Measurements from ENCODE around the gene AHCY. TPM values are rescaled to one million over a fixed set of nuclear protein-coding genes. Genes with fewer than 3 reads are reported as not detected.
"Not testable (repeated sequence)": the region's sequence is repeated elsewhere in the genome, so short reads cannot be mapped to it uniquely, and the experiment has no call there.

The AHCY gene
- total and polyA plus RNA-seq, 5 donors, result 48.0 to 77.1 (median 64.3) TPM

DNA sequence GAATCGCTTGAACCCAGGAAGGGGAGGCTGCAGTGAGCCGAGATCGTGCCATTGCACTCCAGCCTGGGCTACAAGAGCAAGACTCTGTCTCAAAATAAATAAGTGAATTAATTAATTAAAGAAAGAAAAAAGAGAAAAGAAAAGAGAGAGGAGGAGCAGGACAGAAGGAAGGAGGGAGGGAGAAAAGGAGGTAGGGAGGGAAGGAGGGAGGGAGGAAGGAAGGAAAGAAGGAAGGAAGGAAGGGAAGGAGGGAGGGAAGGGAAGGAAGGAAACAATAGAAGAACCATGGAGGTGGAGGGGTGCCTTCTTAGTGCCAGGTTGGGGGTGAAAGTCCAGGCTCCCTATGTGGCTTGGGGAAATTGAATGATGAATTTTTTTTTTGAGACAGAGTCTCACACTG is 6.5 kb upstream of the AHCY start:
- DNase-seq (no peak), ATAC-seq (no peak)
- Histone ChIP-seq H3K27ac (ENCODE audit: low read length) (no peak overlapping the region), H3K4me3 (ENCODE audit: low read length) (no peak overlapping the region), H3K9me3 (ENCODE audit: control insufficient read depth, low read length) (no peaks in the 10 kb centered on the region), H3K4me1 (ENCODE audit: control insufficient read depth, insufficient read depth, low read length) (no peaks in the 10 kb centered on the region), H3K27me3 (ENCODE audit: control insufficient read depth, insufficient read depth) (no peaks in the 10 kb centered on the region)
- 93% methylated on average over 3 of the region's 3 CpGs for WGBS
- intact Hi-C loops (cut with DNase I), result loop anchor here (5.0 to 10.0 kb wide), 4 partner anchors 163 to 445 kb away; no protein-coding TSS in a partner anchor

DNA sequence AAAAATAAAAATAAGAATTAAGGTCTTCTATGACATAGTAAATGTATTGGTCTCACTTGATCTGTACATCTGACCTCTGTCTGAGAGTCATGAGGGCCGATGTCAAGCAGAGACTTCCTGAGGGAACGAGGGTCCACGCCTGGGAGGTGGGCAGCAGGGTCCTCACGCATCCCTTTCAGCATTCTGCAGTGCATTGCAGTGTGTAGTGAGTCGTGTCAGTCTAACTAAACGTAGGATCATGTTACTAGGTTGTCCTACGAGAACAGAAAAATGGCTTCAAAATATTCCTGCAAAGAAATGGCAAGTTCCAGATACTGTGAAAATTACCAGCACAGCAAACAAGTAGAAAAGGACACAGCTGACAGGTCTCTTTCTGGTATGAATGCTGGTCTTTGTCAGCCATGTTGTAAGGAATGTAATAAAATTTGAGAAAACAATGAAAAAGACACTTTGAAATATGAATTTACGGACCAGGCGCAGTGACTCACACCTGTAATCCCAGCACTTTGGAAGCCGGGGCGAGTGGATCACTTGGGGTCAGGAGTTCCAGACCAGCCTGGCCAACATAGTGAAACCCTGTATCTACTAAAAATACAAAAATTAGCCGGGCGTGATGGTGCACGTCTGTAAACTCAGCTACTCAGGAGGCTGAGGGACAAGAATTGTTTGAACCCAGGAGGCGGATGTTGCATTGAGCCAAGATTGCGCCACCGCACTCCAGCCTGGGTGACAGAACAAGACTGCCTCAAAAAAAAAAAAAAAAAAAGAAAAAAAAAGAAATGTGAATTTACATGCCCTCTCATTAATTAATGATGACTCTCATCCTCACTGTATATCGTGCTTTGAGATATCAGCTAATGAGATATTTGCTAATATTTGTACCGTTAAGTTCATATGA is 2.4 kb upstream of the AHCY start:
- no peak for DNase-seq
- 74% methylated on average over 19 of the region's 19 CpGs for WGBS

DNA sequence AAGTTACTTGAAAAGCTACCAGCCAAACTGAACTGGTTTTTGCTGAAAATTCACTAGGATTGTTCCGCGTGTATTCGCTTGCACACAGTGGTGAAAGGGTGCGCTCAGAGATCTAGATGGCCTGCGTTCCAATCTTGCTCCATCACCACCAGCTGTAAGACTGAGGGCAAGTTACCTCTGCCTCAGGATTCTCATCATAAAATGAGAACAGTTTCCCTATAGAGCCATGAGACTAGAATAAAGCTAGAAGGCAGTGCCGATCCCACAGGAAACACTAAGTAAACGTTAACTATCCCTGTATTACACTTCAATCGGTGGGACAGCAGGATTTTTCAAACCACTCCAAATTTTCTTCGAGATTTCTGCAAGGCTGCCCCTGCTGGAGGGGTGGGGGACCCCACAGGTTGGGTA is 838 bp downstream of the AHCY start:
- no peak for DNase-seq
- peak overlapping the region; percentile 95 for H3K27ac ChIP-seq (ENCODE audit: low read length)
- no peaks in the 10 kb centered on the region for H3K27me3 ChIP-seq (ENCODE audit: control insufficient read depth, insufficient read depth)
- H3K4me1 ChIP-seq (ENCODE audit: control insufficient read depth, insufficient read depth, low read length), result peaks cover 13% of the 10 kb centered on the region
- H3K4me3 ChIP-seq (ENCODE audit: low read length), result peak overlapping the region; percentile 81
- intact Hi-C loops (cut with DNase I), result no loop called here
- no peak for ATAC-seq
- WGBS, result 25% methylated on average over 9 of the region's 9 CpGs
- no peaks in the 10 kb centered on the region for H3K9me3 ChIP-seq (ENCODE audit: control insufficient read depth, low read length)

More for the DNA sequence above, 2.4 kb upstream of the AHCY start:
- Histone ChIP-seq H3K4me3 (ENCODE audit: low read length) (no peak overlapping the region), H3K27me3 (ENCODE audit: control insufficient read depth, insufficient read depth) (no peaks in the 10 kb centered on the region), H3K27ac (ENCODE audit: low read length) (no peak overlapping the region), H3K4me1 (ENCODE audit: control insufficient read depth, insufficient read depth, low read length) (peaks cover 13% of the 10 kb centered on the region), H3K9me3 (ENCODE audit: control insufficient read depth, low read length) (no peaks in the 10 kb centered on the region)
- intact Hi-C loops (cut with DNase I), result no loop called here
- ATAC-seq, result no peak

DNA sequence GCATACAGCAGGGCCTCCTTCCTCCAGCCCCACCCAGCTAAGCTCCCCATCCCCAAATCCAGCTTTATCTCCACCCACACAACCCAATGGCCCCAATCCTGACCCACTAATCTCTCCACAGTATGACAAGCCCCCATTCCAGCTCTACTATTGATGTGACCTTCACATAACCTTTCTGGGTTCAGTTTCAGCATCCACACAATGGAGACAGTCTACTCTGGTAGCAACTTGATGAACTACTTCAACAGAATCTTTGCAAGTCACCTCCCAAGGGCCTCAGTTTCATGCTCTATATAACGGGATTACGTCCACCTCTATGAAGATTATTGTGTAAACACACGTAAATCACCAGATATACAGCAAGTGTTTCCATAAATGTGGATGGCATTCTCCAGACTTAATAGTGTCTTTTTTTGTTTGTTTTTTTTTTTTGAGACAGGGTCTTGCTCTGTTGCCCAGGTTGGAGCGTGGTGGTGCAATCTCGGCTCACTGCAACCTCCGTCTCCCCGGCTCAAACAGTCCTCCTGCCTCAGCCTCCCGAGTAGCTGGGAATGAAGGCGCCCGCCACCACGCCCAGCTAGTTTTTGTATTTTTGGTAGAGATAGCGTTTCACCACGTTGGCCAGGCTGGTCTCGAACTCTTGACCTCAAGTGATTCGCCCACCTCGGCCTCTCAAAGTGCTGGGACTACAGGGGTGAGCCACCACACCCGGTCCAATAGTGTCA is 1.4 kb downstream of the AHCY start:
- no peak for DNase-seq
- Histone ChIP-seq H3K27me3 (ENCODE audit: control insufficient read depth, insufficient read depth) (no peaks in the 10 kb centered on the region), H3K4me1 (ENCODE audit: control insufficient read depth, insufficient read depth, low read length) (peaks cover 13% of the 10 kb centered on the region), H3K4me3 (ENCODE audit: low read length) (peak overlapping the region; percentile 81), H3K9me3 (ENCODE audit: control insufficient read depth, low read length) (no peaks in the 10 kb centered on the region), H3K27ac (ENCODE audit: low read length) (peak overlapping the region; percentile 56)
- intact Hi-C loops (cut with DNase I), result no loop called here
- ATAC-seq, result no peak
- WGBS, result 88% methylated on average over 17 of the region's 17 CpGs

DNA sequence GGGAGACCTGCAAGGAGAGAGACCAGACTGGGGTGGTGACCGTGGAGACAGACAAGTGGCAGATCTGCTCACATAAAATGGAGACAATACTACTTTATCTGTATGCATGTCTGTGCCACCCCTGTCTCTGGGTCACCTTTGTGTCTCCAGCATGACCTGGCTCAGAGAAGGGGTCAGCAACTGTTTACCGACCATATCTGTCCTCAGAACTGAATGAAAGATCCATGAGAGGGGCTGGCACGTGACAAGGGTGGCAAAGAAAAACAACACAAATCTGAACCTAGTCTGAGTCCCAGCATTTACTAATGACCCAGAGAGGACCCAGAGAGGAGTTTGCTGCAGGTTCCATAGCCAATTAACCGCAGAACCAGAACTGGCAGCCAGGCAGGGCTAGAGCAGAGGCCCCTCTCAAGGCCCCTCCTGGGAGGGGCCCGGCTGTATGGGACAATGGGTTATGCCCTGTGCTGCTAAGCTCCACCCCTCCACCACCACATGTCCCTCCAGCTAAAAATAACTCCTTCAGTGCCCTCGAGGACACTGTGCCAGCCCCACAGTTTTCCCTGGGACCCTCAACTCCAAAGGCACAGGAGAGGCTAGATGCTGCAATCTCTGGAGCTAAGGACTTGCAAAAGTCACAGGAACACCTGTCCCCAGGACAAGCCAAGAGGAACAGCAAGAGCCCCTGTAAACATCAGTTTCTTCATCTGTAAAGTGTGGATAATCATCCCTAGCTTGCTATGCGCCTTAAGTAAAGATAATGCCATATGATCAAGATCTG is 2.2 kb downstream of the AHCY start:
- 54% methylated on average over 7 of the region's 7 CpGs for WGBS
- Histone ChIP-seq H3K27ac (ENCODE audit: low read length) (peak overlapping the region; percentile 56), H3K4me3 (ENCODE audit: low read length) (no peak overlapping the region), H3K27me3 (ENCODE audit: control insufficient read depth, insufficient read depth) (no peaks in the 10 kb centered on the region), H3K9me3 (ENCODE audit: control insufficient read depth, low read length) (no peaks in the 10 kb centered on the region), H3K4me1 (ENCODE audit: control insufficient read depth, insufficient read depth, low read length) (peaks cover 13% of the 10 kb centered on the region)
- no peak for ATAC-seq
- intact Hi-C loops (cut with DNase I), result no loop called here
- DNase-seq, result no peak

DNA sequence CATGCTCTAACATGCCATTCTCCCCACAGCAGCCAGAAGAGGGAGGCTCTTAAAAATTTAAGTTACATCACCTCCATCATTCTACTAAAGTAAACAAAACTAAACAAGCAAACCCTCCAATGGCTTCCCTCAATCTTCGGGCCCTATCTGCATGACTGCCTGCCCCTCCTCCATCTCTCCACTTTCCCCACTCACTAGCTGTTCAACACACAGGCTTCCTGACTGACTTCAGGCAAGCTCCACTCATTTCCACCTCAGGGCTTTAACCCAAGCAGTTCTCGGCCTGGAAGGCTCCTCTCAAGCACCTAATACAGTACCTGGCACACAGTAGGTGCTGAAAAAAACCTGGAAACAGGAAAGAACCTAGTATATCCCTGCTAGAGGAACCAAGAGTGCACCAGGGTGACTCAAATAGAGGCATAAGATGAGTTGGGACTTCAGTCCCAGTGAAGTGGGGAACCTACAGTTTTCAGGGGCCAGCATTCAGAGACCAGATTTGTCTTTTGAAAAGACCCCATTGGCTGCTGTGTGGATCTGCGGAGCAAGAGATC is 2.8 kb downstream of the AHCY start:
- H3K4me1 ChIP-seq (ENCODE audit: control insufficient read depth, insufficient read depth, low read length), result peaks cover 13% of the 10 kb centered on the region
- no peaks in the 10 kb centered on the region for H3K9me3 ChIP-seq (ENCODE audit: control insufficient read depth, low read length)
- intact Hi-C loops (cut with DNase I), result no loop called here
- no peak for ATAC-seq
- no peak overlapping the region for H3K4me3 ChIP-seq (ENCODE audit: low read length)
- no peaks in the 10 kb centered on the region for H3K27me3 ChIP-seq (ENCODE audit: control insufficient read depth, insufficient read depth)
- no peak overlapping the region for H3K27ac ChIP-seq (ENCODE audit: low read length)
- no peak for DNase-seq
- 80% methylated on average over 3 of the region's 3 CpGs for WGBS

DNA sequence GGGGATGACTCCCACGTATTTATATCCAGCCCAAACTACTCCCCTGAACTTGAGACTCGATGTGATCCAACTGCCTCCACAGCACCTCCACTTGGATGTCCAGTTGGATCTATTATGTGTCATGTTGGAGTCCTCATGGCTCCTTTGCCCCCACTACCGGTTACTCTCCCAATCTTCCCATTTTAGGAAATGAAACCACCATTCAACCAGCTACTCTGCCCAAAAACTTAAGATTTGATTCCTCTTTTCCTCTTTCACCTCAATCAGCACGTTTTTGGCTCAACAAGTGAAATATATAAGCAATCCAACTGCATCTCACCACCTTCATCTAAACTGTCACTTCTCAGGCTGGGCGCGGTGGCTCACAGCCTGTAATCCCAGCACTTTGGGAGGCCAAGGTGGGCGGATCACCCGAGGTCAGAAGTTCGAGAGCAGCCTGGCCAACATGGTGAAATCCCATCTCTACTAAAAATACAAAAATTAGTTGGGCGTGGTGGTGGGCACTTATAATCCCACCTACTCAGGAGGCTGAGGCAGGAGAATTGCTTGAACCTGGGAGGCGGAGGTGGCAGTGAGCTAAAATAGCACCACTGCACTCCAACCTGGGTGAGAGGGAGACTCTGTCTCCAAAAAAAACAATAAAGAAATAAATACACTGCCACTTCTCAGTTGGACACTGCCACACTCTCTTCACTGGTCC is 3.4 kb downstream of the AHCY start:
- no peaks in the 10 kb centered on the region for H3K27me3 ChIP-seq (ENCODE audit: control insufficient read depth, insufficient read depth)
- no peaks in the 10 kb centered on the region for H3K9me3 ChIP-seq (ENCODE audit: control insufficient read depth, low read length)
- H3K27ac ChIP-seq (ENCODE audit: low read length), result no peak overlapping the region
- H3K4me1 ChIP-seq (ENCODE audit: control insufficient read depth, insufficient read depth, low read length), result peaks cover 13% of the 10 kb centered on the region
- intact Hi-C loops (cut with DNase I), result no loop called here
- ATAC-seq (no peak), DNase-seq (no peak)
- H3K4me3 ChIP-seq (ENCODE audit: low read length), result no peak overlapping the region
- WGBS, result 81% methylated on average over 11 of the region's 11 CpGs

DNA sequence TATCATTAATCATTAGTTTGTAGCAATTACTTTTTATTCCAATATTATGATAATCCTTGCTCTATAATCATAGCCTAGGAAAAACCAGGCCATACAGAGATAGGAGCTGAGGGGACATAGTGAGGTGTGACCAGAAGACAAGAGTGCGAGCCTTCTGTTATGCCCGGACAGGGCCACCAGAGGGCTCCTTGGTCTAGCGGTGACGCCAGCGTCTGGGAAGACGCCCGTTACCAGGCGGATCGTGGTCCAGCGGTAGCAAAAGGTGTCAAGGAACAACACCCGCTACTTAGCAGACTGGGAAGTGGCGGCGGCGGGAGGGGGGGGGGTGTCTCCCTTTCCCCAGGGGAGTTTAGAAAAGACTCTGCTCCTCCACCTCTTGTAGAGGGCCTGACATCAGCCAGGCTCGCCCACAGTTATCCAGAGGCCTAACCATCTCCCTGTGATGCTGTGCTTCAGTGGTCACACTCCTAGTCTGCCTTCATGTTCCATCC is 4.8 kb downstream of the AHCY start:
- peaks cover 13% of the 10 kb centered on the region for H3K4me1 ChIP-seq (ENCODE audit: control insufficient read depth, insufficient read depth, low read length)
- WGBS, result 52% methylated on average over 7 of the region's 15 CpGs
- H3K4me3 ChIP-seq (ENCODE audit: low read length); H3K9me3 ChIP-seq (ENCODE audit: control insufficient read depth, low read length); H3K27me3 ChIP-seq (ENCODE audit: control insufficient read depth, insufficient read depth); DNase-seq; intact Hi-C loops (cut with DNase I); H3K27ac ChIP-seq (ENCODE audit: low read length); ATAC-seq: not testable (repeated sequence)

DNA sequence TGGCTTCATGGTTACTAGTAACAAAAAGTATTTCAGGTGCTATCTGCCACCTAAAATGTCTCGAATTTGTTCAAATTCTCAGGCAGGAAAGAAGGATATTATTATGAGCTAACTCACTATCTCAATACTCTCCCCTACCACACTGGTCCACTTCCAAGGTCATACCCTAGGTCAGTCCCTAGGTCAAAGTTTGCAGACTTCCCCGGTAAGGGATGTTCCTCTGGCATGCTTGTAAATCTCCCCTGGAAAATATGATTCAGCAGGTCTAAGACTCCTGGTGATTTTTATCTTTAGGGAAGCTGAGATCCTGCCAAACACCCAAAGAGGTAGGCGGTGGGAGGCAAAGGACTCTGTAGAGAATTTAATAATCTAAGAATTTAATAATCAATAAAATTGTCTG is 6.7 kb downstream of the AHCY start:
- Histone ChIP-seq H3K9me3 (ENCODE audit: control insufficient read depth, low read length) (no peaks in the 10 kb centered on the region), H3K4me3 (ENCODE audit: low read length) (no peak overlapping the region), H3K4me1 (ENCODE audit: control insufficient read depth, insufficient read depth, low read length) (peaks cover 6% of the 10 kb centered on the region), H3K27ac (ENCODE audit: low read length) (no peak overlapping the region), H3K27me3 (ENCODE audit: control insufficient read depth, insufficient read depth) (no peaks in the 10 kb centered on the region)
- WGBS, result 81% methylated on average over 3 of the region's 3 CpGs
- intact Hi-C loops (cut with DNase I), result no loop called here
- DNase-seq, result no peak
- ATAC-seq, result no peak

DNA sequence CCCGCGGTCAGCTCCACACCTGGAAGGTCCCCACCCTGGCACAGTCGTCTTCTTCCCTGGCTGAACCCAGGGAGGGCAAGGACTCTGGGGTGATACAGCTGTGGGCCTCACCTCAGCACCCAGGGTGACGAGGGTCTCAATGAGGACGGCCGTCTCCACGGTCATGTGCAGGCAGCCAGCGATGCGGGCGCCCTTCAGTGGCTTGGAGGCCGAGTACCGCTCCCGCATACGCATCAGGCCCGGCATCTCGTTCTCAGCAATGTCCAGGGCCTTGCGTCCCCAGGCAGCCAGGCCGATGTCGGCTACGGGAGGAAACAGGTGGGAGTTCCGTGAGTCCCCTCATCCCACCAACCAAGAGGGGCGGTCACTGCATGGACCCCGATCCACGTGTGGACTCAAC is 7.9 kb downstream of the AHCY start:
- Histone ChIP-seq H3K4me1 (ENCODE audit: control insufficient read depth, insufficient read depth, low read length) (no peaks in the 10 kb centered on the region), H3K27ac (ENCODE audit: low read length) (no peak overlapping the region), H3K4me3 (ENCODE audit: low read length) (no peak overlapping the region), H3K9me3 (ENCODE audit: control insufficient read depth, low read length) (no peaks in the 10 kb centered on the region), H3K27me3 (ENCODE audit: control insufficient read depth, insufficient read depth) (no peaks in the 10 kb centered on the region)
- DNase-seq (no peak), ATAC-seq (no peak)
- intact Hi-C loops (cut with DNase I), result no loop called here
- WGBS, result 94% methylated on average over 24 of the region's 24 CpGs

All from right cardiac atrium (tissue), 5 donors.